HCT116 (cell line): Measurements from ENCODE around the gene TENM4.

Experiments
- CTCF ChIP-seq, 3 experiments: fragments of 200-600 bp in 1 of 3; sonication (generic) in 1 of 3; IDR thresholded peaks in 2 of 3; conservative IDR thresholded peaks in 1 of 3; 2 replicates each; pipeline ENCODE4 v1.5.1; 2012 to 2017; ENCODE audit warnings: low read depth in 2 of 3, low read length in 2 of 3, antibody characterized with exemption in 1 of 3, borderline replicate concordance in 1 of 3, control low read depth in 1 of 3, mild to moderate bottlenecking in 1 of 3, mixed read lengths in 1 of 3, mixed run types in 1 of 3, moderate library complexity in 1 of 3; ENCODE audit not compliant: insufficient read depth in 1 of 3
- ELF1 ChIP-seq: IDR thresholded peaks from 2 replicates; pipeline ENCODE4 v1.6.1; 2012; ENCODE audit warnings: low read depth, borderline replicate concordance
- EZH2 ChIP-seq: fragments of 200-600 bp; sonication (generic); IDR thresholded peaks from 2 replicates; pipeline ENCODE4 v1.6.1; 2017; ENCODE audit warnings: antibody characterized with exemption, mixed run types
- JUND ChIP-seq: IDR thresholded peaks from 2 replicates; pipeline ENCODE4 v1.6.1; 2012
- MAX ChIP-seq: IDR thresholded peaks from 2 replicates; pipeline ENCODE4 v1.6.1; 2012
- POLR2A ChIP-seq: IDR thresholded peaks from 2 replicates; pipeline ENCODE4 v1.7.0; 2011; ENCODE audit warnings: borderline replicate concordance; ENCODE audit not compliant: insufficient read depth, insufficient read length; ENCODE audit errors: extremely low read depth
- REST ChIP-seq: IDR thresholded peaks from 2 replicates; pipeline ENCODE4 v1.6.1; 2012; ENCODE audit warnings: low read depth
- SRF ChIP-seq: IDR thresholded peaks from 2 replicates; pipeline ENCODE4 v1.6.1; 2012; ENCODE audit warnings: low read depth
- YY1 ChIP-seq: IDR thresholded peaks from 2 replicates; pipeline ENCODE4 v1.6.1; 2011; ENCODE audit warnings: low read length, low read depth, moderate library complexity, mild to moderate bottlenecking; ENCODE audit not compliant: insufficient replicate concordance; ENCODE audit errors: extremely low read depth

GRCh38 chr11:79095424-79095823, 345.4 kb downstream of the TENM4 start:
- TF ChIP-seq CTCF (IDR thresholded peaks at IDR 0.05 in 2 of 3, conservative IDR thresholded peaks at IDR 0.05 in 1 of 3; ENCODE audit: borderline replicate concordance in 1 of 3, insufficient read depth in 1 of 3, low read depth in 2 of 3, low read length in 2 of 3) (no peak), EZH2 (no peak), MAX (no peak), JUND (no peak), ELF1 (no peak), POLR2A (no peak), SRF (no peak), YY1 (no peak), REST (no peak)
